Measurements from ENCODE around the gene MBNL2.

The MBNL2 gene

DNA sequence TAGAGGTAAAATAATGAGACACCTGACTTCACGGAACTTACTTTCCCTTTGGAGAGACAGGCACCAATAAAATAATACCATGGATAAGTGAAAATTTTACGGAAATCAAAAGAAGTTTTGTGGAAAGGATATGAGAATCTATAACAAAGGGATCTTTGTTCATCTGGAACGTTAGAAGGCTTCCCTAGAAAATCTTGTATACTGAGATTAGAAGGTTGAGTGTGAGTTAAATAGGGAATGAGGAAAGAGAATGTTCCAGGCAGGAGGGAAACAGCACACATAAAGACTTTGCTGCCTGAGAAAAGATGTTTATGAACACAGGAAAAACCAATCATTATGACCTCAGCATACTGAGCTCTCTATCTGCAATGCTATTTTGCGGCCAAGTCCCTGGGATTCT is 192.3 kb downstream of the MBNL2 start:
- Histone ChIP-seq H3K36me3 (ENCODE audit: control insufficient read depth, low read length) (no peaks in the 10 kb centered on the region), H3K9me2 (replicated peaks; ENCODE audit: control insufficient read depth, low read length) (no peaks in the 10 kb centered on the region), H3K27me3 (ENCODE audit: control insufficient read depth, low read length) (peaks cover 3% of the 10 kb centered on the region; the same call in 1 of the 2 replicates), H3K27ac (ENCODE audit: low read depth, low read length) (no peak overlapping the region), H3F3A (ENCODE audit: control insufficient read depth, insufficient read depth) (no peaks in the 10 kb centered on the region), H3K9me3 (ENCODE audit: control insufficient read depth, insufficient read depth, low read length) (no peaks in the 10 kb centered on the region), H3K79me2 (ENCODE audit: control insufficient read depth, low read length) (no peaks in the 10 kb centered on the region), H4K20me1 (ENCODE audit: control insufficient read depth, insufficient read depth, low read depth, low read length) (no peaks in the 10 kb centered on the region), H3K4me2 (ENCODE audit: low read length) (no peak overlapping the region), H3K4me3 (ENCODE audit: low read length) (no peak overlapping the region), H3K4me1 (ENCODE audit: control insufficient read depth, low read length) (no peaks in the 10 kb centered on the region)
- TF ChIP-seq, protein P1, sequence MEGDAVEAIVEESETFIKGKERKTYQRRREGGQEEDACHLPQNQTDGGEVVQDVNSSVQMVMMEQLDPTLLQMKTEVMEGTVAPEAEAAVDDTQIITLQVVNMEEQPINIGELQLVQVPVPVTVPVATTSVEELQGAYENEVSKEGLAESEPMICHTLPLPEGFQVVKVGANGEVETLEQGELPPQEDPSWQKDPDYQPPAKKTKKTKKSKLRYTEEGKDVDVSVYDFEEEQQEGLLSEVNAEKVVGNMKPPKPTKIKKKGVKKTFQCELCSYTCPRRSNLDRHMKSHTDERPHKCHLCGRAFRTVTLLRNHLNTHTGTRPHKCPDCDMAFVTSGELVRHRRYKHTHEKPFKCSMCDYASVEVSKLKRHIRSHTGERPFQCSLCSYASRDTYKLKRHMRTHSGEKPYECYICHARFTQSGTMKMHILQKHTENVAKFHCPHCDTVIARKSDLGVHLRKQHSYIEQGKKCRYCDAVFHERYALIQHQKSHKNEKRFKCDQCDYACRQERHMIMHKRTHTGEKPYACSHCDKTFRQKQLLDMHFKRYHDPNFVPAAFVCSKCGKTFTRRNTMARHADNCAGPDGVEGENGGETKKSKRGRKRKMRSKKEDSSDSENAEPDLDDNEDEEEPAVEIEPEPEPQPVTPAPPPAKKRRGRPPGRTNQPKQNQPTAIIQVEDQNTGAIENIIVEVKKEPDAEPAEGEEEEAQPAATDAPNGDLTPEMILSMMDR (IDR thresholded peaks at IDR 0.05; ENCODE audit: low read depth, low read length, poor library complexity, severe bottlenecking) = no peak
- no peak for TF ChIP-seq EZH2phosphoT487 (IDR thresholded peaks at IDR 0.05; ENCODE audit: borderline replicate concordance, low read length)

DNA sequence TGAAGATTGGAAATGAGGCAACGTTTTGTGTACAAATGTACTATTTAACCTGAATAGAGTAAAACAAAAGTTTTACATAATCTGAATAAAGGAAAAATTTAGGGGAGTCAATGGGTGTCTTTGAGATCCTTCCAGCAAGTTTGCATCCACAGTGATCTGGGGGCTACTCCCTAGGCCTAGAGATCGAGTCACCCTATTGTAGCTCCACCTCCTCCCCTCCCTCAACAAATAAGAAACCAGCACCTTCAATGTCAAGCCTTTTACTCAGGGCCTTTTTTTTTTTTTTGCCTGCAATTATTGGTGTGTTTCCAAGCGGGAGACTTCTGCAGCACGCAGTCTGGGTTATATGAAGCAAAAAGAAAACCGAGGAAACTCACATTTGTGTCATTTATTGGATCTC is 195.6 kb downstream of the MBNL2 start:
- H3K36me3 ChIP-seq (ENCODE audit: control insufficient read depth, low read length) = no peaks in the 10 kb centered on the region
- no peak overlapping the region for H3K4me2 ChIP-seq (ENCODE audit: low read length)
- no peak overlapping the region for H3K4me3 ChIP-seq (ENCODE audit: low read length)
- H3K27ac ChIP-seq (ENCODE audit: low read depth, low read length) = no peak overlapping the region
- TF ChIP-seq, protein P1 (IDR thresholded peaks at IDR 0.05; ENCODE audit: low read depth, low read length, poor library complexity, severe bottlenecking) = no peak
- TF ChIP-seq EZH2phosphoT487 (IDR thresholded peaks at IDR 0.05; ENCODE audit: borderline replicate concordance, low read length) = no peak
- no peaks in the 10 kb centered on the region for H4K20me1 ChIP-seq (ENCODE audit: control insufficient read depth, insufficient read depth, low read depth, low read length)
- H3K4me1 ChIP-seq (ENCODE audit: control insufficient read depth, low read length) = no peaks in the 10 kb centered on the region
- no peaks in the 10 kb centered on the region for H3K79me2 ChIP-seq (ENCODE audit: control insufficient read depth, low read length)
- H3K9me2 ChIP-seq (replicated peaks; ENCODE audit: control insufficient read depth, low read length) = no peaks in the 10 kb centered on the region
- H3K9me3 ChIP-seq (ENCODE audit: control insufficient read depth, insufficient read depth, low read length) = no peaks in the 10 kb centered on the region
- H3F3A ChIP-seq (ENCODE audit: control insufficient read depth, insufficient read depth) = no peaks in the 10 kb centered on the region
- no peaks in the 10 kb centered on the region for H3K27me3 ChIP-seq (ENCODE audit: control insufficient read depth, low read length)

DNA sequence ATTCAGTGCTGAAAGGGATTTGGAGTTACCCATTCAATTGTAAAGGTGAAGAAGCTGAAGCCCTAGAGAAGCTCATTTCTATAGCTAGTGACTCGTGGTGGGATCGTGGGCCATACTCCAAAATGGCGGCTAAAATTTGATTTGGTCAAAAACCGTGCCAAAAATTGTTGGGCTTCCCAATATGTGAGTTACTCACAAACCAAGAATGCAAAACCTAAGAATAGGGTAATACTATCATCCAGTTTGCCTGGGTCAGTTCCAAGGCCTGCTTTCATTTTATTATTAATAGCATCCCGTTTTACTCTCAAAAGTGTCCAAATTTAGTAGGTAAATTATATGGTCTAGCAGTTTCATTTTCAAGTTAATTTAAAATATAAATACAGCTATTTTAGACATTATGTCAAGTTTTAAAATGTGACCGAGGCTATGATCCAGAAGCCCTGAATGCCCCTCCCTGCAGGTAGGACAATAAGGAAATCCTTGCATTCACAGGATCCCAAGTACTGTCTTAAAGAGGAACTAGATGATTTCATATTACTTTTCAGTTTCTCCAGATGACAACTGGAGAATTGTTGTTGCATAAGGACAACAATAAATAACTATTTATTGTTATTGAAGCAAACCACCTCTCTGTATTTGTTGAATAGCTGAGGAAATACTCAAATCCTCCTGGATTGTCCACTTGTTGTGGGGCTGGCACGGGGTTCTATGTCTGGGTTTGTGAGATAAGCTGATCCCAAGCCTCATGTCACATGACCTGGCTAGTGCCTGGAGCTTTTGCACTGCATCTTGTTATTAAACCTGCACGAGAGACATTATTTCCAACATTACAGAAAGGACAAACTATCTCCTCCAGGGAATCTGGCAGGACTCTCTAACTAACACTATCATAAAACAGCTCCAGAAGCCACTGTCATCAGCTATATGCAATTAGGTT is 200.3 kb downstream of the MBNL2 start:
- no peaks in the 10 kb centered on the region for H3K4me1 ChIP-seq (ENCODE audit: control insufficient read depth, low read length)
- no peak overlapping the region for H3K27ac ChIP-seq (ENCODE audit: low read depth, low read length)
- no peaks in the 10 kb centered on the region for H3K79me2 ChIP-seq (ENCODE audit: control insufficient read depth, low read length)
- H4K20me1 ChIP-seq (ENCODE audit: control insufficient read depth, insufficient read depth, low read depth, low read length) = no peaks in the 10 kb centered on the region
- no peak for TF ChIP-seq EZH2phosphoT487 (IDR thresholded peaks at IDR 0.05; ENCODE audit: borderline replicate concordance, low read length)
- TF ChIP-seq, protein P1 (IDR thresholded peaks at IDR 0.05; ENCODE audit: low read depth, low read length, poor library complexity, severe bottlenecking) = no peak
- no peaks in the 10 kb centered on the region for H3K9me2 ChIP-seq (replicated peaks; ENCODE audit: control insufficient read depth, low read length)
- no peaks in the 10 kb centered on the region; the same call in 1 of the 2 replicates for H3K27me3 ChIP-seq (ENCODE audit: control insufficient read depth, low read length)
- no peaks in the 10 kb centered on the region for H3K36me3 ChIP-seq (ENCODE audit: control insufficient read depth, low read length)
- no peaks in the 10 kb centered on the region for H3F3A ChIP-seq (ENCODE audit: control insufficient read depth, insufficient read depth)
- H3K4me3 ChIP-seq (ENCODE audit: low read length) = no peak overlapping the region
- H3K9me3 ChIP-seq (ENCODE audit: control insufficient read depth, insufficient read depth, low read length) = no peaks in the 10 kb centered on the region
- H3K4me2 ChIP-seq (ENCODE audit: low read length) = no peak overlapping the region

All from DOHH2 (cell line).